ENCODE measurements around the gene MAP9.
"Not testable (repeated sequence)": the region's sequence is repeated elsewhere in the genome, so short reads cannot be mapped to it uniquely, and the experiment has no call there.

MAP9 gene

GRCh38 chr4:155339999-155340398, 36.8 kb downstream of the MAP9 start:
- no peak for DNase-seq

GRCh38 chr4:155339588-155339987, 37.2 kb downstream of the MAP9 start:
- DNase-seq, result no peak

GRCh38 chr4:155338196-155338595, 38.6 kb downstream of the MAP9 start:
- DNase-seq, result no peak

GRCh38 chr4:155336242-155336641, 40.5 kb downstream of the MAP9 start:
- DNase-seq, result no peak

GRCh38 chr4:155331478-155331877, 45.3 kb downstream of the MAP9 start:
- DNase-seq, result no peak

- DNase-seq, result no peak
Observed at GRCh38 chr4:155322782-155323181, 54.0 kb downstream of the MAP9 start.

- no peak for DNase-seq
Observed at GRCh38 chr4:155321006-155321405, 55.8 kb downstream of the MAP9 start.

- no peak for DNase-seq
Observed at GRCh38 chr4:155319516-155319915, 57.2 kb downstream of the MAP9 start.

- not testable (repeated sequence) for DNase-seq
Observed at GRCh38 chr4:155312027-155312426, 64.7 kb downstream of the MAP9 start.

- no peak for DNase-seq
Observed at GRCh38 chr4:155307731-155308277, 69.0 kb downstream of the MAP9 start.

- no peak for DNase-seq
Observed at GRCh38 chr4:155305619-155306018, 71.1 kb downstream of the MAP9 start.

- no peak for DNase-seq
Observed at GRCh38 chr4:155304375-155304774, 72.4 kb downstream of the MAP9 start.

- no peak for DNase-seq
Observed at GRCh38 chr4:155299103-155299502, 77.7 kb downstream of the MAP9 start.

Data from COR-L47 (cell line).